ENCODE measurements around the gene HOXB7. TPM values are rescaled to one million over a fixed set of nuclear protein-coding genes. Genes with fewer than 3 reads are reported as not detected.

HOXB7 gene
- polyA plus RNA-seq (2013, experiment 1 of 2): 10.4 TPM
- 19.8 TPM for polyA plus RNA-seq (2013, experiment 2 of 2)

GRCh38 chr17:48610282-48611211 lies at the start of gene HOXB7:
HOXB7 (minus strand) TSS chr17:48611017; CDS start chr17:48610918, 99 bp downstream.
- H3K4me3 ChIP-seq (ENCODE audit: extremely low read depth, insufficient read depth, low read length, poor library complexity, severe bottlenecking): peak within 1 kb of the TSS; percentile 45
- H3K9me3 ChIP-seq (ENCODE audit: control insufficient read depth, low read length): no peaks in the 10 kb centered on the region
- H3K4me1 ChIP-seq (ENCODE audit: control insufficient read depth, insufficient read depth, low read length, poor library complexity, severe bottlenecking): peaks cover 18% of the 10 kb centered on the region
- no peaks in the 10 kb centered on the region for H3K36me3 ChIP-seq (ENCODE audit: control insufficient read depth, insufficient read depth, low read length)
- WGBS, 2 experiments (ENCODE audit: insufficient coverage in 2 of 2): 1 to 3% methylated on average over 49 to 57 of the region's 79 CpGs
- peak within 1 kb of the TSS; percentile 83 for H3K27ac ChIP-seq (ENCODE audit: low read depth, low read length, severe bottlenecking)

- Histone ChIP-seq H3K9me3 (ENCODE audit: control insufficient read depth, low read length) (no peaks in the 10 kb centered on the region), H3K27ac (ENCODE audit: low read depth, low read length, severe bottlenecking) (no peak overlapping the region), H3K4me1 (ENCODE audit: control insufficient read depth, insufficient read depth, low read length, poor library complexity, severe bottlenecking) (no peaks in the 10 kb centered on the region)
Measured at GRCh38 chr17:48655913-48656312, 45.1 kb upstream of the HOXB7 start.

GRCh38 chr17:48649741-48650140 lies 38.9 kb upstream of the HOXB7 start:
- no CpG with 5 or more reads among the region's 1 CpG for WGBS, 2 experiments (ENCODE audit: insufficient coverage in 2 of 2)
- H3K27ac ChIP-seq (ENCODE audit: low read depth, low read length, severe bottlenecking): no peak overlapping the region
- no peaks in the 10 kb centered on the region for H3K36me3 ChIP-seq (ENCODE audit: control insufficient read depth, insufficient read depth, low read length)
- H3K4me3 ChIP-seq (ENCODE audit: extremely low read depth, insufficient read depth, low read length, poor library complexity, severe bottlenecking): no peak overlapping the region
- peaks cover 12% of the 10 kb centered on the region for H3K4me1 ChIP-seq (ENCODE audit: control insufficient read depth, insufficient read depth, low read length, poor library complexity, severe bottlenecking)
- H3K9me3 ChIP-seq (ENCODE audit: control insufficient read depth, low read length): no peaks in the 10 kb centered on the region

More at GRCh38 chr17:48655913-48656312, 45.1 kb upstream of the HOXB7 start:
- Histone ChIP-seq H3K4me3 (ENCODE audit: extremely low read depth, insufficient read depth, low read length, poor library complexity, severe bottlenecking) (no peak overlapping the region), H3K36me3 (ENCODE audit: control insufficient read depth, insufficient read depth, low read length) (no peaks in the 10 kb centered on the region)

DNA sequence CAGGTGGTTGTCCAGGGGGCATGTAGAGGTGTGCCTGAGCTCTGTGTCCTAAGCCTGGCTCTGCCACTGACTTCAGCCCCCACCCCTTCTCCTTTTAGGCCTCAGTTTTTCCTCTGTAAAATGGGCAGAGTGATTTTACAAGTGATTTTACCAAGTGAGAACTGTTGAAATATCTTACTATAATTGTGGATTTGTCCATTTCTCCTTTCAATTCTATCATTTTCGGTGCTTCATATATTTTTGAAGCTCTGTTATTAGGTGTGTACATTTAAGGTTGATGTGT lies 37.1 kb upstream of the HOXB7 start:
- H3K27ac ChIP-seq (ENCODE audit: low read depth, low read length, severe bottlenecking): no peak overlapping the region
- no peaks in the 10 kb centered on the region for H3K9me3 ChIP-seq (ENCODE audit: control insufficient read depth, low read length)
- peak overlapping the region; percentile 44 for H3K4me3 ChIP-seq (ENCODE audit: extremely low read depth, insufficient read depth, low read length, poor library complexity, severe bottlenecking)
- H3K4me1 ChIP-seq (ENCODE audit: control insufficient read depth, insufficient read depth, low read length, poor library complexity, severe bottlenecking): peaks cover 19% of the 10 kb centered on the region
- no peaks in the 10 kb centered on the region for H3K36me3 ChIP-seq (ENCODE audit: control insufficient read depth, insufficient read depth, low read length)
- WGBS, 2 experiments (ENCODE audit: insufficient coverage in 2 of 2): no CpG with 5 or more reads among the region's 1 CpG

GRCh38 chr17:48647103-48647962 lies 36.5 kb upstream of the HOXB7 start:
- H3K9me3 ChIP-seq (ENCODE audit: control insufficient read depth, low read length): no peaks in the 10 kb centered on the region
- H3K27ac ChIP-seq (ENCODE audit: low read depth, low read length, severe bottlenecking): no peak overlapping the region
- no peaks in the 10 kb centered on the region for H3K36me3 ChIP-seq (ENCODE audit: control insufficient read depth, insufficient read depth, low read length)
- 2% methylated on average over 23 to 29 of the region's 30 CpGs for WGBS, 2 experiments (ENCODE audit: insufficient coverage in 2 of 2)
- H3K4me3 ChIP-seq (ENCODE audit: extremely low read depth, insufficient read depth, low read length, poor library complexity, severe bottlenecking): peak overlapping the region; percentile 44
- H3K4me1 ChIP-seq (ENCODE audit: control insufficient read depth, insufficient read depth, low read length, poor library complexity, severe bottlenecking): peaks cover 21% of the 10 kb centered on the region

GRCh38 chr17:48646183-48647102 lies 35.6 kb upstream of the HOXB7 start:
- 1 to 2% methylated on average over 43 to 57 of the region's 80 CpGs for WGBS, 2 experiments (ENCODE audit: insufficient coverage in 2 of 2)
- Histone ChIP-seq H3K4me1 (ENCODE audit: control insufficient read depth, insufficient read depth, low read length, poor library complexity, severe bottlenecking) (peaks cover 21% of the 10 kb centered on the region), H3K4me3 (ENCODE audit: extremely low read depth, insufficient read depth, low read length, poor library complexity, severe bottlenecking) (peak overlapping the region; percentile 44), H3K36me3 (ENCODE audit: control insufficient read depth, insufficient read depth, low read length) (no peaks in the 10 kb centered on the region), H3K27ac (ENCODE audit: low read depth, low read length, severe bottlenecking) (peak overlapping the region; percentile 53), H3K9me3 (ENCODE audit: control insufficient read depth, low read length) (no peaks in the 10 kb centered on the region)

GRCh38 chr17:48645639-48646182 lies 34.9 kb upstream of the HOXB7 start:
- H3K27ac ChIP-seq (ENCODE audit: low read depth, low read length, severe bottlenecking): no peak overlapping the region
- H3K36me3 ChIP-seq (ENCODE audit: control insufficient read depth, insufficient read depth, low read length): no peaks in the 10 kb centered on the region
- no peaks in the 10 kb centered on the region for H3K9me3 ChIP-seq (ENCODE audit: control insufficient read depth, low read length)
- H3K4me3 ChIP-seq (ENCODE audit: extremely low read depth, insufficient read depth, low read length, poor library complexity, severe bottlenecking): peak overlapping the region; percentile 44
- 20 to 33% methylated on average over 10 to 12 of the region's 14 CpGs for WGBS, 2 experiments (ENCODE audit: insufficient coverage in 2 of 2)
- H3K4me1 ChIP-seq (ENCODE audit: control insufficient read depth, insufficient read depth, low read length, poor library complexity, severe bottlenecking): peaks cover 21% of the 10 kb centered on the region

- peaks cover 21% of the 10 kb centered on the region for H3K4me1 ChIP-seq (ENCODE audit: control insufficient read depth, insufficient read depth, low read length, poor library complexity, severe bottlenecking)
- no peaks in the 10 kb centered on the region for H3K36me3 ChIP-seq (ENCODE audit: control insufficient read depth, insufficient read depth, low read length)
- H3K4me3 ChIP-seq (ENCODE audit: extremely low read depth, insufficient read depth, low read length, poor library complexity, severe bottlenecking): peak overlapping the region; percentile 44
- H3K27ac ChIP-seq (ENCODE audit: low read depth, low read length, severe bottlenecking): no peak overlapping the region
- WGBS, 2 experiments (ENCODE audit: insufficient coverage in 2 of 2): 29 to 46% methylated on average over 2 to 5 of the region's 6 CpGs
- H3K9me3 ChIP-seq (ENCODE audit: control insufficient read depth, low read length): no peaks in the 10 kb centered on the region
Measured at GRCh38 chr17:48644910-48645557, 34.2 kb upstream of the HOXB7 start.

GRCh38 chr17:48644159-48644558 lies 33.3 kb upstream of the HOXB7 start:
- no peaks in the 10 kb centered on the region for H3K9me3 ChIP-seq (ENCODE audit: control insufficient read depth, low read length)
- WGBS, 2 experiments (ENCODE audit: insufficient coverage in 2 of 2): no CpG with 5 or more reads among the region's 1 CpG
- H3K27ac ChIP-seq (ENCODE audit: low read depth, low read length, severe bottlenecking): no peak overlapping the region
- H3K4me3 ChIP-seq (ENCODE audit: extremely low read depth, insufficient read depth, low read length, poor library complexity, severe bottlenecking): peak overlapping the region; percentile 44
- H3K4me1 ChIP-seq (ENCODE audit: control insufficient read depth, insufficient read depth, low read length, poor library complexity, severe bottlenecking): peaks cover 22% of the 10 kb centered on the region
- H3K36me3 ChIP-seq (ENCODE audit: control insufficient read depth, insufficient read depth, low read length): no peaks in the 10 kb centered on the region

GRCh38 chr17:48643697-48644012 lies 32.8 kb upstream of the HOXB7 start:
- Histone ChIP-seq H3K27ac (ENCODE audit: low read depth, low read length, severe bottlenecking) (no peak overlapping the region), H3K4me3 (ENCODE audit: extremely low read depth, insufficient read depth, low read length, poor library complexity, severe bottlenecking) (no peak overlapping the region), H3K4me1 (ENCODE audit: control insufficient read depth, insufficient read depth, low read length, poor library complexity, severe bottlenecking) (peaks cover 27% of the 10 kb centered on the region), H3K36me3 (ENCODE audit: control insufficient read depth, insufficient read depth, low read length) (no peaks in the 10 kb centered on the region), H3K9me3 (ENCODE audit: control insufficient read depth, low read length) (no peaks in the 10 kb centered on the region)

All from mesodermal cell (in vitro differentiated cells).